ENCODE results near the gene KRT3.

Gene KRT3

DNA sequence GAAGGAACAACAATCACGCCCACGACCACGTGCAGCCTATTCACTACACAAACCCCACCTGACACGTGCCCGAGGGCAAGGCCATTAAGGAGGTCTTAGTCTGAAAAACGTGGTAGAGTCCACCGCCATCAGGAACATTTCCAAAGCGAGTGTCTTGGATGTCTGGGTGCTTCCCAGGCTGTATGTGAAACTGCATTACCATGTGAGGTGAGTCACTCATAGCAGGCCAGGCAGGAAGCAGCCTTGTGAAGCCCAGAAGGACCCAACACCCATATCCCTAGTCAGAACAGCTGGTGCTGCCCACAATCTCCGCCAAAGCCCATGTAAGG is 41.5 kb upstream of the KRT3 start:
- TF ChIP-seq, protein P1, sequence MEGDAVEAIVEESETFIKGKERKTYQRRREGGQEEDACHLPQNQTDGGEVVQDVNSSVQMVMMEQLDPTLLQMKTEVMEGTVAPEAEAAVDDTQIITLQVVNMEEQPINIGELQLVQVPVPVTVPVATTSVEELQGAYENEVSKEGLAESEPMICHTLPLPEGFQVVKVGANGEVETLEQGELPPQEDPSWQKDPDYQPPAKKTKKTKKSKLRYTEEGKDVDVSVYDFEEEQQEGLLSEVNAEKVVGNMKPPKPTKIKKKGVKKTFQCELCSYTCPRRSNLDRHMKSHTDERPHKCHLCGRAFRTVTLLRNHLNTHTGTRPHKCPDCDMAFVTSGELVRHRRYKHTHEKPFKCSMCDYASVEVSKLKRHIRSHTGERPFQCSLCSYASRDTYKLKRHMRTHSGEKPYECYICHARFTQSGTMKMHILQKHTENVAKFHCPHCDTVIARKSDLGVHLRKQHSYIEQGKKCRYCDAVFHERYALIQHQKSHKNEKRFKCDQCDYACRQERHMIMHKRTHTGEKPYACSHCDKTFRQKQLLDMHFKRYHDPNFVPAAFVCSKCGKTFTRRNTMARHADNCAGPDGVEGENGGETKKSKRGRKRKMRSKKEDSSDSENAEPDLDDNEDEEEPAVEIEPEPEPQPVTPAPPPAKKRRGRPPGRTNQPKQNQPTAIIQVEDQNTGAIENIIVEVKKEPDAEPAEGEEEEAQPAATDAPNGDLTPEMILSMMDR (IDR thresholded peaks at IDR 0.05; ENCODE audit: low read depth, low read length): no peak
- no peak for DNase-seq
- H3K4me1 ChIP-seq: no peaks in the 10 kb centered on the region

DNA sequence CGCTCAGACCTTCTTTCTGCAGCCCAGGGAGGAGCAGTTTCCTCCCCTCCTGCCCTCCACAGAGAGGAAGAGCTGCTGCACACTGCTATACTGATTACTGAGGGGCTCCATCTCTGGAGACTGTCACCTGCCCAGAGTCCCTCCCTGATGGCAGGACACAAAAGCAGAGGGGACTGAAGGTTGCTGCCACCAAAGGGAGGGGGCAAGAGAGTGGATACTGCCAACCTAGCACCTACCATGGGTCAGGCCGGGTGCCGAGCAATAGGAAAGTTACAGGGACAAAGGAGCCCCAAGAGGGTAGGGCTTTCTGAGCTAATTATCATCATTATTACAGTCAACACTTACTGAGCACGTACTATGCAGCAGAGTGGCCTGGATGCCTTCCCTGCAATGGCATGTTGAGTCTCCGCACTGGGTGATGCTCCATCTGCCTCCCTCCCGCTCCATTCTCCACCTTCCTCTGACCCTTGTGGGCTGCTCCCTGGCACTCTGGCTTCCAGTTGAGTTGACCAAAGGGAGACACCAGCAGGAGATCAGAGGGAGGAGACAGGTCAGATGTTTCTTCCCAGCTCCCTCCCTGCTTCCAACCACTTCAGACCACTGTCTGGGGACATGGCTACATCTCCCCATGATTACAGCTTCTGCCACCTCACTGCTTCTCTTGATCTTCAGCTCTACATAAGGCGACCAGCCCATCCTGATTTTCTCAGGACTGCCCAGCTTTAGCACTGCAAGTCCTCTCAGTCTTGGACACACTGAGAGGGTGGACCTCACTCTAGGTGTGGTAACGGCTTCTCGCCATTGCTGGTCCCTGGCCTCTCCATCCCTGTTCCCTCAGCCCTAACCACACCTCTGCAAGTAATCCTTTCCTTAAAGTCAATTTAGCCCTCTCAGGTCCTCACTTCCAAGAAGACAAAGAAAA is 40.8 kb upstream of the KRT3 start:
- DNase-seq: no peak
- no peaks in the 10 kb centered on the region for H3K4me1 ChIP-seq
- no peaks in the 10 kb centered on the region for H3K9me3 ChIP-seq
- no peaks in the 10 kb centered on the region for H3K36me3 ChIP-seq
- H3K4me3 ChIP-seq (ENCODE audit: low read depth, low read length): no peak overlapping the region
- TF ChIP-seq, protein P1 (IDR thresholded peaks at IDR 0.05; ENCODE audit: low read depth, low read length): no peak
- H3K27me3 ChIP-seq: peaks cover 38% of the 10 kb centered on the region

More for the DNA sequence above, 41.5 kb upstream of the KRT3 start:
- H3K9me3 ChIP-seq: no peaks in the 10 kb centered on the region
- H3K36me3 ChIP-seq: no peaks in the 10 kb centered on the region
- no peak overlapping the region for H3K4me3 ChIP-seq (ENCODE audit: low read depth, low read length)
- H3K27me3 ChIP-seq: peaks cover 44% of the 10 kb centered on the region

DNA sequence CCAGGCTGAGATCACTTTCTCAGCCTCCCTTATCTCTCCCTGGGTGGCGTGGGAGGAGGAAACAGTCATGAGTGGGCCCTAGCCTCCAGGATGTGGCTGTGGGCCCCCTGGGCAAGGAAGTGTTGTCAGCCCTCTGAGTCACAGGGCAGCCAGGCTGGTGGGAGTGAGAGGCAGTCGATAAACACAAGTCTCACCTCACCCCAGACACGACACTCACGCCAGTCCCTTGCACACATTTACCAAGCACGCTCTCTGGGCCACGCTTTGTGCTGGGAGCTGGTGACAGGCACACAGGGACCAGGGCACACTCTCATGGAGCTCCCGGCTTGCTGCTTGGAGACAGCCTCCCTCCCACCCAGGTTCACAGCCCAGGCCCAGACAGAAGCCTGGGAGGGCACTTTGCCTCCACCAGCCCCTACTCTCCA is 40.1 kb upstream of the KRT3 start:
- TF ChIP-seq, protein P1 (IDR thresholded peaks at IDR 0.05; ENCODE audit: low read depth, low read length): no peak
- Histone ChIP-seq H3K4me3 (ENCODE audit: low read depth, low read length) (no peak overlapping the region), H3K9me3 (no peaks in the 10 kb centered on the region), H3K4me1 (no peaks in the 10 kb centered on the region), H3K27me3 (peaks cover 41% of the 10 kb centered on the region), H3K36me3 (no peaks in the 10 kb centered on the region)
- no peak for DNase-seq

DNA sequence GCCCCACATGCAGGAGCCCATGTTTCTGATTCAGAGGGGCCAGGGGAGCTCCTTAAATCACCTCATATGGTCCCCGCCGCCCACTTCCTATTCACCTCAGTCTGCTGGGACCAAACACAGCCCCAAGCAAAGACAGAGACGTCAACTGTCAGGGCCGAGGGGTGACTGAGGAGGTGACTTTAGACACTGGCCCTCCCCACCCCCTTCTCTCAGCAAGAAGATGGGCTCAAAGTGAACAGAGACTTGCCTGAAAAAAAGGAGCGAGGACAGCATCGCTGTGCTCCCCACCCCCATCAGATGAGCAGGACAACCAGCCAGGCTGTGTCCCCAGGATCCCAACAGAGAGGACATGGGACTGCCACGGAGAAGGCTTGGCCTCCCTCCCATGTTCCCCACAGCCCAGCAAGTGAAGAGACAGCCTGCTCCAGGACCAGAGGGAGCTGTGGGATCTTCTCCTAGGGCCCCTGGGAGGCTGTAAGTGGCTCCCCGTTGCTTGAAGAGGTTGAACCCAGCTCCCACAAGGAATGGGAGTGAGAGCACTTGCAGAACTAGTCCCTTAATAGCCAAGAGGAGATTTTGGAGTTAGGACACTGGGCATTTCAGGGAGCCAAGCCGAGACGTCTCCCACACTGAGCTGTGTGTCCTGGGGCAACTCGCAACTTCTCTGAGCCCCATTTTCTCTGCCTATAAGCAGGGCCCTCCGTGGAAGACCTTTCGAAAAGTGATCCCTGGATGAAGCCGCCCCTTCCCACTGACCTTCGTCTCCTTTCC is 39.5 kb upstream of the KRT3 start:
- TF ChIP-seq, protein P1 (IDR thresholded peaks at IDR 0.05; ENCODE audit: low read depth, low read length): no peak
- Histone ChIP-seq H3K27me3 (peaks cover 41% of the 10 kb centered on the region), H3K9me3 (no peaks in the 10 kb centered on the region), H3K36me3 (no peaks in the 10 kb centered on the region), H3K4me1 (no peaks in the 10 kb centered on the region), H3K4me3 (ENCODE audit: low read depth, low read length) (no peak overlapping the region)
- DNase-seq: no peak

DNA sequence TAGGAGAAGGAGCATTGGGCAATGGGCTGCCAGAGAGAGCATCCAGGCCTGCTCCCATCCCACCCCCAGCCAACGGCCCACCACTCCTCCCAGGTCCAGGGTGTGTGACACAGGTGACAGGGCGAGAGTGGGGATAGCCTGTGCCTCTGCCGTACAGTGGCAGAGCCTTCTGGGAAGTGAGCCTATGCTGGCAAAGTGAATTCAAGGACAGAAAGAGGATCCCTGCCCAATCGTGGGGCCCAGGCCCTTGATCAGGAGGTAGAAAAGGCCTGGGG is 38.7 kb upstream of the KRT3 start:
- Histone ChIP-seq H3K36me3 (no peaks in the 10 kb centered on the region), H3K4me3 (ENCODE audit: low read depth, low read length) (no peak overlapping the region), H3K27me3 (peaks cover 36% of the 10 kb centered on the region), H3K4me1 (no peaks in the 10 kb centered on the region), H3K9me3 (no peaks in the 10 kb centered on the region)
- TF ChIP-seq, protein P1 (IDR thresholded peaks at IDR 0.05; ENCODE audit: low read depth, low read length): no peak
- no peak for DNase-seq
